HG03378 (cell line): ENCODE results near the gene OR2T4.

Experiments used
- ATAC-seq: cut with Tn5 transposase; IDR thresholded peaks from one replicate; pipeline ENCODE4 v1.9.1; 2021; ENCODE audit warnings: mild to moderate bottlenecking, moderate library complexity; ENCODE audit not compliant: unreplicated experiment

OR2T4 gene

GRCh38 chr1:248361121-248361715 lies at the start of gene OR2T4:
TSS of gene OR2T4 (plus strand) at chr1:248361665. CDS start at chr1:248361665, 0 bp downstream.
- no peak for ATAC-seq

- ATAC-seq: no peak
Observed at GRCh38 chr1:248316796-248317195, 44.7 kb upstream of the OR2T4 start.

GRCh38 chr1:248324468-248324867 lies 37.0 kb upstream of the OR2T4 start, which contains the start of gene OR2M7:
TSS of gene OR2M7 (minus strand) at chr1:248324568. CDS start at chr1:248324568, 0 bp downstream.
- no peak for ATAC-seq

- ATAC-seq: no peak
Observed at GRCh38 chr1:248343451-248343850, 18.0 kb upstream of the OR2T4 start.

- no peak for ATAC-seq
Observed at GRCh38 chr1:248348475-248348874, 13.0 kb upstream of the OR2T4 start, which contains the start of gene OR14C36. TSS of gene OR14C36 (plus strand) at chr1:248348775. CDS start at chr1:248348775, 0 bp downstream.

GRCh38 chr1:248359415-248359814 lies 2.0 kb upstream of the OR2T4 start:
- no peak for ATAC-seq

- no peak for ATAC-seq
Observed at GRCh38 chr1:248366609-248367008, 5.1 kb downstream of the OR2T4 start.

GRCh38 chr1:248372394-248372793 lies 10.9 kb downstream of the OR2T4 start:
- ATAC-seq: no peak

GRCh38 chr1:248373761-248374160 lies 12.3 kb downstream of the OR2T4 start:
- ATAC-seq: no peak

GRCh38 chr1:248375446-248375845 lies 14.0 kb downstream of the OR2T4 start, which contains the start of gene OR2T6:
TSS of gene OR2T6 (plus strand) at chr1:248375746. CDS start at chr1:248387609, 11,863 bp downstream.
- no peak for ATAC-seq

- ATAC-seq: no peak
Observed at GRCh38 chr1:248376916-248377315, 15.5 kb downstream of the OR2T4 start.

GRCh38 chr1:248380854-248381253 lies 19.4 kb downstream of the OR2T4 start:
- ATAC-seq: no peak

GRCh38 chr1:248388426-248388825 lies 27.0 kb downstream of the OR2T4 start:
- ATAC-seq: no peak

GRCh38 chr1:248393050-248393449 lies 31.6 kb downstream of the OR2T4 start:
- ATAC-seq: no peak

GRCh38 chr1:248402748-248403147 lies 41.3 kb downstream of the OR2T4 start, which contains the start of gene OR2T1:
TSS of gene OR2T1 (plus strand) at chr1:248403048. CDS start at chr1:248406148, 3,100 bp downstream.
- no peak for ATAC-seq

GRCh38 chr1:248404024-248404423 lies 42.6 kb downstream of the OR2T4 start:
- ATAC-seq: no peak

- no peak for ATAC-seq
Observed at GRCh38 chr1:248406721-248407692, 45.5 kb downstream of the OR2T4 start.
